ENCODE results near the gene SFRP5. TPM values are rescaled to one million over a fixed set of nuclear protein-coding genes. Genes with fewer than 3 reads are reported as not detected.

Gene SFRP5
- total and polyA plus RNA-seq, 2 of the 4 experiments (the other 2 are of a cell fraction): not detected

- TF ChIP-seq MAZ (IDR thresholded peaks at IDR 0.05; ENCODE audit: borderline replicate concordance, low read depth, low read length) (no peak), FOS (IDR thresholded peaks at IDR 0.05; ENCODE audit: low read depth, low read length) (no peak), CHD1 (IDR thresholded peaks at IDR 0.05; ENCODE audit: low read depth, low read length) (no peak)
Measured at GRCh38 chr10:97765201-97765600, 6.6 kb downstream of the SFRP5 start (continued).

DNA sequence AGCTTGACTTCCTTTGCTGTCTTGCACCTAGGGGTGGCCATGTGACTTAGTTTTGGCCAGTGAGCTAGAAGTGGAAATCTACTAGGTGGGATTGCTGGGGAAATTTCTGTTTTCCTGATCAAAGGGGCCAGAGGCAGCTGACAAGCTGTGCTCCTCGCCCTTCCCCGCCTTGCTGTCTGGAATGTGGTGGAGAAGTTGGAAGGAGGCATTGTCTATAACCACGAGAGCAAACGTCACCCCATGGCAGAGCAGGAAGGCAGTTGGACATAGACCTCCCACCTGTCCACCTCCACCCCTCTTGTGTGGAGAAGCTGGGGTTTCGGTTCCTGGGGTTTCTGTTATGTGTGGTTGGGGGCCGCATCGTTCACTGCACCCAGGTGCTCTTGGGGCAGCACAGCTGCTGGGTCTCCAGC, 7.3 kb downstream of the SFRP5 start:
- no peak overlapping the region for H3K56ac ChIP-seq (ENCODE audit: extremely low read depth, insufficient read depth, low read length)
- no peak overlapping the region for H3K14ac ChIP-seq (replicated peaks; ENCODE audit: low read depth, low read length)
- no CpG with 5 or more reads among the region's 7 CpGs for WGBS, 2 experiments (ENCODE audit: extremely low coverage in 2 of 2, insufficient read length in 1 of 2)
- no peak overlapping the region for H3K4ac ChIP-seq (ENCODE audit: low read depth, low read length)
- no peak overlapping the region for H2AFZ ChIP-seq (replicated peaks; ENCODE audit: low read length, poor library complexity)
- DNase-seq: no peak
- in situ Hi-C loops (cut with MboI; ENCODE audit: low sequenced_read_pairs) (no loop called here), dilution Hi-C loops (cut with HindIII; ENCODE audit: low sequenced_read_pairs, unreplicated experiment) (no loop called here), intact Hi-C loops (cut with micrococcal nuclease) (no loop called here)
- H2BK20ac ChIP-seq (ENCODE audit: low read depth, low read length): no peak overlapping the region
- no peak overlapping the region for H2AK9ac ChIP-seq (replicated peaks; ENCODE audit: low read depth, low read length, poor library complexity)
- no peak overlapping the region for H4K8ac ChIP-seq (ENCODE audit: low read depth in 2 of 2, low read length in 2 of 2)
- H3K27ac ChIP-seq (ENCODE audit: insufficient read depth, low read length): no peak overlapping the region
- peaks cover 16% of the 10 kb centered on the region for H3K36me3 ChIP-seq (ENCODE audit: control insufficient read depth, insufficient read depth, low read length)
- H3K9ac ChIP-seq (ENCODE audit: low read depth, low read length): no peak overlapping the region
- no peak overlapping the region for H4K5ac ChIP-seq (ENCODE audit: low read depth, low read length)
- H3K9me1 ChIP-seq (ENCODE audit: insufficient read depth, low read length): no peaks in the 10 kb centered on the region
- no peak overlapping the region for H2BK120ac ChIP-seq (ENCODE audit: low read depth, low read length)
- no peak overlapping the region for H3K18ac ChIP-seq (ENCODE audit: low read depth, low read length)
- H2BK15ac ChIP-seq (ENCODE audit: low read depth, low read length): no peak overlapping the region
- H3K4me1 ChIP-seq (ENCODE audit: control insufficient read depth, insufficient read depth, low read length): no peaks in the 10 kb centered on the region
- TF ChIP-seq MAFK (IDR thresholded peaks at IDR 0.05; ENCODE audit: low read depth, low read length): no peak
- TF ChIP-seq ELK1 (IDR thresholded peaks at IDR 0.05; ENCODE audit: borderline replicate concordance, low read depth, low read length): no peak
- TF ChIP-seq POLR2A (IDR thresholded peaks at IDR 0.05; ENCODE audit: low read depth, low read length): no peak
- TF ChIP-seq, protein P1, sequence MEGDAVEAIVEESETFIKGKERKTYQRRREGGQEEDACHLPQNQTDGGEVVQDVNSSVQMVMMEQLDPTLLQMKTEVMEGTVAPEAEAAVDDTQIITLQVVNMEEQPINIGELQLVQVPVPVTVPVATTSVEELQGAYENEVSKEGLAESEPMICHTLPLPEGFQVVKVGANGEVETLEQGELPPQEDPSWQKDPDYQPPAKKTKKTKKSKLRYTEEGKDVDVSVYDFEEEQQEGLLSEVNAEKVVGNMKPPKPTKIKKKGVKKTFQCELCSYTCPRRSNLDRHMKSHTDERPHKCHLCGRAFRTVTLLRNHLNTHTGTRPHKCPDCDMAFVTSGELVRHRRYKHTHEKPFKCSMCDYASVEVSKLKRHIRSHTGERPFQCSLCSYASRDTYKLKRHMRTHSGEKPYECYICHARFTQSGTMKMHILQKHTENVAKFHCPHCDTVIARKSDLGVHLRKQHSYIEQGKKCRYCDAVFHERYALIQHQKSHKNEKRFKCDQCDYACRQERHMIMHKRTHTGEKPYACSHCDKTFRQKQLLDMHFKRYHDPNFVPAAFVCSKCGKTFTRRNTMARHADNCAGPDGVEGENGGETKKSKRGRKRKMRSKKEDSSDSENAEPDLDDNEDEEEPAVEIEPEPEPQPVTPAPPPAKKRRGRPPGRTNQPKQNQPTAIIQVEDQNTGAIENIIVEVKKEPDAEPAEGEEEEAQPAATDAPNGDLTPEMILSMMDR (conservative IDR thresholded peaks at IDR 0.05; ENCODE audit: low read depth, low read length): no peak
- TF ChIP-seq SMC3 (IDR thresholded peaks at IDR 0.05; ENCODE audit: low read depth, low read length): no peak
- no peak for TF ChIP-seq NFE2L2 (IDR thresholded peaks at IDR 0.05; ENCODE audit: low read depth, low read length)
- TF ChIP-seq USF2 (IDR thresholded peaks at IDR 0.05; ENCODE audit: low read depth, low read length): no peak
- TF ChIP-seq FOS (IDR thresholded peaks at IDR 0.05; ENCODE audit: low read depth, low read length): no peak
- TF ChIP-seq CHD1 (IDR thresholded peaks at IDR 0.05; ENCODE audit: low read depth, low read length): no peak
- no peak for TF ChIP-seq RCOR1 (IDR thresholded peaks at IDR 0.05; ENCODE audit: insufficient replicate concordance, low read length)
- no peak for TF ChIP-seq MXI1 (IDR thresholded peaks at IDR 0.05; ENCODE audit: borderline replicate concordance, low read depth, low read length)
- no peak for TF ChIP-seq CEBPB (IDR thresholded peaks at IDR 0.05; ENCODE audit: low read depth, low read length)
- TF ChIP-seq RFX5 (IDR thresholded peaks at IDR 0.05; ENCODE audit: low read depth, low read length): no peak
- no peaks in the 10 kb centered on the region for H4K20me1 ChIP-seq (ENCODE audit: insufficient read depth, low read length)
- no peak overlapping the region for H4K91ac ChIP-seq (ENCODE audit: insufficient read depth, low read depth, low read length)
- H3K4me3 ChIP-seq (ENCODE audit: insufficient read depth, low read depth, low read length): no peak overlapping the region
- no peak overlapping the region for H2AK5ac ChIP-seq (ENCODE audit: low read depth, low read length)
- no peaks in the 10 kb centered on the region for H3K79me1 ChIP-seq (ENCODE audit: low read depth in 1 of 2, low read length in 2 of 2)
- ATAC-seq (ENCODE audit: low read depth): no peak
- no peak overlapping the region for H3K4me2 ChIP-seq (ENCODE audit: low read depth, low read length)
- no peak overlapping the region for H3K23ac ChIP-seq (ENCODE audit: low read depth, low read length)
- no TSS peak for BruUV-seq (replicated peaks)
- ChIA-PET CTCF (no interaction called here), POLR2A (ENCODE audit: unreplicated experiment) (no interaction called here)
- H2BK5ac ChIP-seq (ENCODE audit: low read depth, low read length, poor library complexity, severe bottlenecking): no peak overlapping the region
- H3K27me3 ChIP-seq (ENCODE audit: control insufficient read depth, insufficient read depth, low read length): peaks cover 7% of the 10 kb centered on the region; the same call in 1 of the 2 replicates
- H3K9me3 ChIP-seq (ENCODE audit: control insufficient read depth, insufficient read depth, low read length): no peaks in the 10 kb centered on the region

Measured in IMR-90 (cell line).